Measurements from ENCODE around the gene TLCD3B.

GRCh38 chr16:30025156-30025555, 5.9 kb downstream of the TLCD3B start:
- no peak for TF ChIP-seq CTCF (conservative IDR thresholded peaks at IDR 0.05; ENCODE audit: low read depth, low read length)
- no peak for TF ChIP-seq EZH2 (IDR thresholded peaks at IDR 0.05; ENCODE audit: low read length, unreplicated experiment)
- no peak for TF ChIP-seq EZH2phosphoT487 (IDR thresholded peaks at IDR 0.05; ENCODE audit: borderline replicate concordance, low read length)

Measured in PC-3 (cell line).